Thoracic aorta (tissue), 2 donors: Measurements from ENCODE around the gene NBPF1. TPM values are rescaled to one million over a fixed set of nuclear protein-coding genes. Genes with fewer than 3 reads are reported as not detected.
"Not testable (repeated sequence)": the region's sequence is repeated elsewhere in the genome, so short reads cannot be mapped to it uniquely, and the experiment has no call there.

Source experiments
- ATAC-seq: fragments of 150-250 bp; one replicate; pipeline ENCODE4 v1.8.0; 2017; ENCODE audit warnings: low read depth; ENCODE audit not compliant: insufficient number of reproducible peaks, low FRiP score
- DNase-seq: peaks from one replicate; pipeline ENCODE4 v3.0.0-alpha.2; 2020; ENCODE audit warnings: low spot score
- H3K27ac ChIP-seq, 2 donors: fragments of 200-600 bp; sonication (generic); 1 replicate in 1 of 2; 2 replicates in 1 of 2; pipeline ENCODE4 v1.5.1; 2016; ENCODE audit warnings: mild to moderate bottlenecking in 2 of 2, moderate library complexity in 2 of 2
- H3K27me3 ChIP-seq: fragments of 200-600 bp; sonication (generic); replicated peaks from 2 replicates; pipeline ENCODE4 v1.6.0; 2016; ENCODE audit warnings: mild to moderate bottlenecking; ENCODE audit not compliant: insufficient read depth
- H3K36me3 ChIP-seq: fragments of 200-600 bp; sonication (generic); one replicate; pipeline ENCODE4 v1.5.1; 2016
- H3K4me1 ChIP-seq, 2 donors: fragments of 200-600 bp; sonication (generic); 1 replicate in 1 of 2; 2 replicates in 1 of 2; pipeline versions ENCODE4 v1.5.1 to v1.6.0; 2016; ENCODE audit warnings: low read depth in 2 of 2, mild to moderate bottlenecking in 1 of 2; ENCODE audit not compliant: control insufficient read depth in 1 of 2
- H3K4me3 ChIP-seq: fragments of 200-600 bp; sonication (generic); 2 replicates; pipeline ENCODE4 v1.5.1; 2016; ENCODE audit warnings: mild to moderate bottlenecking
- H3K9me3 ChIP-seq: fragments of 200-600 bp; sonication (generic); 2 replicates; pipeline ENCODE4 v1.5.1; 2016
- CTCF ChIP-seq: fragments of 200-600 bp; sonication (generic); IDR thresholded peaks from one replicate; pipeline ENCODE4 v1.5.1; 2019; ENCODE audit warnings: antibody characterized with exemption
- total RNA-seq, 2 donors: library from RNA; depleted of rRNA; stranded (reverse); fragments of >200 nt; gene quantifications; one replicate each; pipeline versions ENCODE4 v1.1.0 to v1.2.3, GENCODE V29; 2016

Gene NBPF1
- total RNA-seq, 2 donors from 2014 or later = 21.0 to 63.2 TPM

GRCh38 chr1:16605213-16605525 is 8.2 kb downstream of the NBPF1 start:
- H3K4me3 ChIP-seq = no peak overlapping the region
- DNase-seq = no peak
- H3K9me3 ChIP-seq = no peaks in the 10 kb centered on the region
- no peak for TF ChIP-seq CTCF
- no peaks in the 10 kb centered on the region for H3K27me3 ChIP-seq
- no peak for ATAC-seq
- peak overlapping the region; percentile 2 to 6 for H3K27ac ChIP-seq
- peaks cover 17% of the 10 kb centered on the region for H3K36me3 ChIP-seq
- H3K4me1 ChIP-seq = peaks cover 0 to 21% of the 10 kb centered on the region in 2 donors

- not testable (repeated sequence) for H3K4me3 ChIP-seq, DNase-seq, H3K9me3 ChIP-seq, H3K27me3 ChIP-seq, ATAC-seq
- peaks cover 0 to 21% of the 10 kb centered on the region in 2 donors for H3K4me1 ChIP-seq
- peak overlapping the region in 1 of 2 donors; percentile 2 for H3K27ac ChIP-seq
- H3K36me3 ChIP-seq = peaks cover 17% of the 10 kb centered on the region
Observed at GRCh38 chr1:16604514-16605212, 8.7 kb downstream of the NBPF1 start.

GRCh38 chr1:16603623-16604022 is 9.7 kb downstream of the NBPF1 start:
- Histone ChIP-seq H3K36me3 (peaks cover 16% of the 10 kb centered on the region), H3K4me1 (peaks cover 0 to 21% of the 10 kb centered on the region in 2 donors)
- H3K9me3 ChIP-seq, H3K4me3 ChIP-seq, DNase-seq, ATAC-seq, H3K27ac ChIP-seq, H3K27me3 ChIP-seq: not testable (repeated sequence)

GRCh38 chr1:16602336-16603011 is 10.9 kb downstream of the NBPF1 start:
- DNase-seq, ATAC-seq, H3K4me3 ChIP-seq: not testable (repeated sequence)

GRCh38 chr1:16600855-16601786 is 12.2 kb downstream of the NBPF1 start:
- ATAC-seq, H3K36me3 ChIP-seq, H3K27me3 ChIP-seq, H3K9me3 ChIP-seq, H3K4me3 ChIP-seq, DNase-seq, H3K27ac ChIP-seq: not testable (repeated sequence)
- H3K4me1 ChIP-seq = peaks cover 0 to 16% of the 10 kb centered on the region in 2 donors

More at GRCh38 chr1:16602336-16603011, 10.9 kb downstream of the NBPF1 start:
- H3K4me1 ChIP-seq = peaks cover 0 to 21% of the 10 kb centered on the region in 2 donors
- H3K27me3 ChIP-seq, H3K27ac ChIP-seq, H3K36me3 ChIP-seq, H3K9me3 ChIP-seq: not testable (repeated sequence)

- H3K4me3 ChIP-seq, H3K27me3 ChIP-seq, H3K9me3 ChIP-seq, H3K4me1 ChIP-seq, H3K36me3 ChIP-seq, ATAC-seq, H3K27ac ChIP-seq, DNase-seq: not testable (repeated sequence)
Observed at GRCh38 chr1:16599326-16599725, 14.0 kb downstream of the NBPF1 start.

GRCh38 chr1:16595216-16595615 is 18.1 kb downstream of the NBPF1 start:
- not testable (repeated sequence) for H3K4me3 ChIP-seq, H3K27ac ChIP-seq, ATAC-seq, H3K36me3 ChIP-seq, H3K9me3 ChIP-seq, DNase-seq, H3K27me3 ChIP-seq, H3K4me1 ChIP-seq

- H3K36me3 ChIP-seq, H3K27ac ChIP-seq, H3K9me3 ChIP-seq, ATAC-seq, DNase-seq, H3K4me3 ChIP-seq, H3K4me1 ChIP-seq, H3K27me3 ChIP-seq: not testable (repeated sequence)
Observed at GRCh38 chr1:16591845-16592244, 21.5 kb downstream of the NBPF1 start.

- not testable (repeated sequence) for H3K27me3 ChIP-seq, H3K9me3 ChIP-seq, H3K4me3 ChIP-seq, H3K27ac ChIP-seq, ATAC-seq, H3K4me1 ChIP-seq, DNase-seq
- H3K36me3 ChIP-seq = peaks cover 25% of the 10 kb centered on the region
Observed at GRCh38 chr1:16588081-16588480, 25.3 kb downstream of the NBPF1 start.

GRCh38 chr1:16587639-16588038 is 25.7 kb downstream of the NBPF1 start:
- ATAC-seq, H3K4me1 ChIP-seq, DNase-seq, H3K4me3 ChIP-seq, H3K27ac ChIP-seq, H3K27me3 ChIP-seq, H3K9me3 ChIP-seq: not testable (repeated sequence)
- peaks cover 29% of the 10 kb centered on the region for H3K36me3 ChIP-seq

- not testable (repeated sequence) for H3K9me3 ChIP-seq, DNase-seq, H3K36me3 ChIP-seq, H3K4me3 ChIP-seq, H3K27me3 ChIP-seq, ATAC-seq, H3K27ac ChIP-seq, H3K4me1 ChIP-seq
Observed at GRCh38 chr1:16565324-16565723, 48.0 kb downstream of the NBPF1 start.
